Astrocyte (in vitro differentiated cells and primary cell): ENCODE data around the gene ASPHD2. TPM values are rescaled to one million over a fixed set of nuclear protein-coding genes. Genes with fewer than 3 reads are reported as not detected.

Experiments used
- DNase-seq: peaks from one replicate; pipeline ENCODE4 v3.0.0-alpha.2; 2010; ENCODE audit warnings: low read depth
- FAIRE-seq: peaks from 2 replicates; lab custom pipeline; 2011; peaks lifted over from hg19 to GRCh38; lab: Jason Lieb, UNC
- H2AFZ ChIP-seq: 2 replicates; pipeline ENCODE4 v1.6.0; 2012; ENCODE audit warnings: low read depth, low read length, inconsistent platforms
- H3K27ac ChIP-seq: 2 replicates; pipeline ENCODE4 v1.5.1; 2011; ENCODE audit warnings: low read depth, low read length, inconsistent platforms
- H3K27me3 ChIP-seq: 2 replicates; pipeline ENCODE4 v1.6.0; 2011; ENCODE audit warnings: low read length, inconsistent platforms; ENCODE audit not compliant: insufficient read depth
- H3K36me3 ChIP-seq: 2 replicates; pipeline ENCODE4 v1.5.1; 2011; ENCODE audit warnings: low read length, inconsistent platforms; ENCODE audit not compliant: insufficient read depth
- H3K4me1 ChIP-seq: 2 replicates; pipeline ENCODE4 v1.5.1; 2011; ENCODE audit warnings: low read length, inconsistent platforms; ENCODE audit not compliant: insufficient read depth
- H3K4me2 ChIP-seq: 2 replicates; pipeline ENCODE4 v1.6.0; 2012; ENCODE audit warnings: low read length, inconsistent platforms
- H3K4me3 ChIP-seq: 2 replicates; pipeline ENCODE4 v1.5.1; 2011; ENCODE audit warnings: low read depth, mild to moderate bottlenecking, low read length, inconsistent platforms; ENCODE audit not compliant: insufficient read depth
- H3K79me2 ChIP-seq: 2 replicates; pipeline ENCODE4 v1.6.0; 2012; ENCODE audit warnings: mild to moderate bottlenecking, low read length, inconsistent platforms; ENCODE audit not compliant: insufficient read depth
- H3K9ac ChIP-seq: 2 replicates; pipeline ENCODE4 v1.6.0; 2012; ENCODE audit warnings: mild to moderate bottlenecking, low read length, inconsistent platforms
- H3K9me3 ChIP-seq: 2 replicates; pipeline ENCODE4 v1.5.1; 2012; ENCODE audit warnings: low read depth, mild to moderate bottlenecking, low read length, inconsistent platforms; ENCODE audit not compliant: insufficient read depth
- H4K20me1 ChIP-seq: 2 replicates; pipeline ENCODE4 v1.6.0; 2012; ENCODE audit warnings: low read length, inconsistent platforms; ENCODE audit not compliant: insufficient read depth
- H3K27ac Mint-ChIP-seq: one replicate; pipeline ENCODE4 v1.8.0; 2021; ENCODE audit warnings: mild to moderate bottlenecking, mixed read lengths; ENCODE audit not compliant: unreplicated experiment
- H3K27me3 Mint-ChIP-seq: one replicate; pipeline ENCODE4 v1.8.0; 2021; ENCODE audit warnings: low read depth, mixed read lengths; ENCODE audit not compliant: unreplicated experiment
- H3K36me3 Mint-ChIP-seq: one replicate; pipeline ENCODE4 v1.8.0; 2021; ENCODE audit warnings: low read depth, mixed read lengths; ENCODE audit not compliant: unreplicated experiment
- H3K4me1 Mint-ChIP-seq: one replicate; pipeline ENCODE4 v1.8.0; 2021; ENCODE audit warnings: low read depth, mixed read lengths; ENCODE audit not compliant: unreplicated experiment
- H3K4me3 Mint-ChIP-seq: one replicate; pipeline ENCODE4 v1.8.0; 2021; ENCODE audit warnings: mild to moderate bottlenecking, moderate library complexity, mixed read lengths; ENCODE audit not compliant: unreplicated experiment
- H3K9me3 Mint-ChIP-seq: one replicate; pipeline ENCODE4 v1.8.0; 2021; ENCODE audit warnings: mild to moderate bottlenecking, mixed read lengths; ENCODE audit not compliant: unreplicated experiment
- EZH2 ChIP-seq: IDR thresholded peaks from 2 replicates; pipeline ENCODE4 v1.6.1; 2012; ENCODE audit warnings: mild to moderate bottlenecking, low read length, inconsistent platforms; ENCODE audit not compliant: insufficient read depth
- total RNA-seq: library from RNA; stranded (reverse); gene quantifications from 2 replicates; pipeline ENCODE4 v1.2.1, GENCODE V29; 2021
- TF ChIP-seq, protein P1 (sequence below): IDR thresholded peaks from 2 replicates; pipeline ENCODE4 v1.5.1; 2011; ENCODE audit warnings: low read depth, mild to moderate bottlenecking, inconsistent platforms, low read length, moderate library complexity; ENCODE audit not compliant: insufficient read depth

ASPHD2 gene
- total RNA-seq, 1 donor from 2014 or later: 11.7 TPM

DNA sequence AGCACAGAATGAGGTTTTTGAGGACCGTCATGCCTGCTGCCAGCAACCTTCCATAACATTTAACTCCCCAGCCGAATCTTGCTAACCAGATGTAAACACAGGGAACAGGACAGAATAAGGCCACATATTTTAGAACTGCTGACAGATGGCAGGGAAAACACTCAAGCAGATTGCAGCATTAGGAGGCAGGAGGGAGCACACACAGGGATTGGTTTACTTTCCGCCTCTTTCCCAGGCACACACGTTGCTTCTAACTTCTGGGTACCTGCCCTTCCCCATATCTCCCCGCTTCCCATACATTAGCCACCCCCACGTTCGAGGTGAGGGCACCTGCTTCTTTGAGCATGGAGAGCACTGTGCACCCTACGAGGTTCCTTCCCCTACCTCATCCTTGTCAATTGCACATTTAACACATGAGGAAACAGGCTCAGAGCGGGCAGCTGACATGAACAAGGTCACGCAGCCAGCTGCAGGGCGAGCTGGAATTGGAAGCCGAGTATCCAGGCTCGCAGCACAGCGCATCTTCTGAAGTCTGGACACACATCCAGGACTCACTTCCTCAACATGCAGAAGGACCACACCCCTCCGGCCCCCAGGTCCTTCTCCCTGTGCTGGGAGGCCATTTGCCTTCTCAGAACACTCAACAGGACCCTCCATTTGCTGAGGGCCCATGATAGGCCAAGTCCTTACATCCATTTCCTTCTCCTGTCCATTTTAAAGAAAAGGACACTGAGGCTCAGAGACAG, 18.7 kb downstream of the ASPHD2 start:
- Mint-ChIP-seq H3K36me3 (peaks cover 18% of the 10 kb centered on the region), H3K27ac (no peak overlapping the region), H3K4me3 (no peak overlapping the region), H3K9me3 (no peaks in the 10 kb centered on the region), H3K4me1 (no peaks in the 10 kb centered on the region), H3K27me3 (no peaks in the 10 kb centered on the region)
- no peaks in the 10 kb centered on the region for H4K20me1 ChIP-seq
- H3K9me3 ChIP-seq: no peaks in the 10 kb centered on the region
- no peaks in the 10 kb centered on the region for H3K4me1 ChIP-seq
- H2AFZ ChIP-seq: no peak overlapping the region
- no peak overlapping the region for H3K9ac ChIP-seq
- FAIRE-seq (no peak), DNase-seq (no peak)
- no peak overlapping the region for H3K27ac ChIP-seq
- TF ChIP-seq, protein P1, sequence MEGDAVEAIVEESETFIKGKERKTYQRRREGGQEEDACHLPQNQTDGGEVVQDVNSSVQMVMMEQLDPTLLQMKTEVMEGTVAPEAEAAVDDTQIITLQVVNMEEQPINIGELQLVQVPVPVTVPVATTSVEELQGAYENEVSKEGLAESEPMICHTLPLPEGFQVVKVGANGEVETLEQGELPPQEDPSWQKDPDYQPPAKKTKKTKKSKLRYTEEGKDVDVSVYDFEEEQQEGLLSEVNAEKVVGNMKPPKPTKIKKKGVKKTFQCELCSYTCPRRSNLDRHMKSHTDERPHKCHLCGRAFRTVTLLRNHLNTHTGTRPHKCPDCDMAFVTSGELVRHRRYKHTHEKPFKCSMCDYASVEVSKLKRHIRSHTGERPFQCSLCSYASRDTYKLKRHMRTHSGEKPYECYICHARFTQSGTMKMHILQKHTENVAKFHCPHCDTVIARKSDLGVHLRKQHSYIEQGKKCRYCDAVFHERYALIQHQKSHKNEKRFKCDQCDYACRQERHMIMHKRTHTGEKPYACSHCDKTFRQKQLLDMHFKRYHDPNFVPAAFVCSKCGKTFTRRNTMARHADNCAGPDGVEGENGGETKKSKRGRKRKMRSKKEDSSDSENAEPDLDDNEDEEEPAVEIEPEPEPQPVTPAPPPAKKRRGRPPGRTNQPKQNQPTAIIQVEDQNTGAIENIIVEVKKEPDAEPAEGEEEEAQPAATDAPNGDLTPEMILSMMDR: no peak
- TF ChIP-seq EZH2: no peak
- H3K79me2 ChIP-seq: no peaks in the 10 kb centered on the region
- H3K4me3 ChIP-seq: no peak overlapping the region
- no peak overlapping the region for H3K4me2 ChIP-seq
- no peaks in the 10 kb centered on the region for H3K36me3 ChIP-seq
- no peaks in the 10 kb centered on the region for H3K27me3 ChIP-seq

DNA sequence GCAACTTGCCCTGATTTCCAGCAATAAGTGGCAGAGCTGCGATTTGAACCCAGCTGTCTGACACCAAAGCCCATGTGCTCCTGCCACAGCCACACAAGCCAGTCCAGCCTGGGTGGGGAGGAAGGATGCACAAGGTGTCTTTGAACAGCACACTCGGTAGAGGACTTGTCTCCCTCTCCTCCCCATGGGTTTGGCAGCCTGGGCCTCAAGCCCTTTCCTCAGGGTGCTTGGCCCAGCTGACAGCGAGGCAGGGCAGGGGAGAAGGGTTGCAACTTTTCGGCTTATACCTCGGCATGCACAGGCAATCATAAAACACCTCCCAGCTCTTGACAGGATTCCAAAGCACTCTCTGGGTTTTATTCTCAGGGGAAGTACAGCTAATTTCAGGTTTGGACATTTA, 19.3 kb downstream of the ASPHD2 start:
- H3K79me2 ChIP-seq: no peaks in the 10 kb centered on the region
- H3K9me3 ChIP-seq: no peaks in the 10 kb centered on the region
- H3K9me3 Mint-ChIP-seq: no peaks in the 10 kb centered on the region
- H3K27ac Mint-ChIP-seq: no peak overlapping the region
- H3K27me3 ChIP-seq: no peaks in the 10 kb centered on the region
- H3K4me1 ChIP-seq: no peaks in the 10 kb centered on the region
- DNase-seq: no peak
- H3K4me3 ChIP-seq: no peak overlapping the region
- no peak overlapping the region for H3K27ac ChIP-seq
- H3K4me2 ChIP-seq: no peak overlapping the region
- H3K4me1 Mint-ChIP-seq: no peaks in the 10 kb centered on the region
- TF ChIP-seq, protein P1: no peak
- no peak for TF ChIP-seq EZH2
- H4K20me1 ChIP-seq: no peaks in the 10 kb centered on the region
- H3K36me3 Mint-ChIP-seq: peaks cover 18% of the 10 kb centered on the region
- H3K27me3 Mint-ChIP-seq: no peaks in the 10 kb centered on the region
- no peak overlapping the region for H3K4me3 Mint-ChIP-seq
- peaks cover 3% of the 10 kb centered on the region for H3K36me3 ChIP-seq
- H2AFZ ChIP-seq: no peak overlapping the region
- no peak for FAIRE-seq
- H3K9ac ChIP-seq: no peak overlapping the region

DNA sequence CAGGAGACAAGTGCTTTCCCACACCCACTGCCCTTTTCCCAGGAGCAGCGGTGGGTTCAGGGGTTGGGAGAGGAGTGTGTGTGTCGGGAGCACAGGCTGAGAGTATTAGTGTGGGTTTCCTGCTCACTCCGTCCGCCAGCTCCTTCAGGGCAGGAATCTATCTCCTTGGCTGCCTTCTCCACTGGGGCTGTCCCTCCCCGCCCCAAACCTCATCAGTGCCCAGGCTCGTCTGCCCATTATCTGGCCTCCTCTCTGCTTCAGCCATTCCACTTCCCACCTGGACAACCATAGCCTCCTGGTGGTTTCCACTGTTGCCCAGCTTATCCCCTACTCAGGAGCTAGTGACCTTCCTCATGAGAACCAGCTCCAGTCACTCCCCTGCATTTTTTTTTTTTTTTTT, 19.9 kb downstream of the ASPHD2 start:
- H3K4me3 Mint-ChIP-seq: peak overlapping the region; percentile 15
- H3K27me3 Mint-ChIP-seq: no peaks in the 10 kb centered on the region
- H3K27me3 ChIP-seq: no peaks in the 10 kb centered on the region
- no peaks in the 10 kb centered on the region for H3K9me3 ChIP-seq
- DNase-seq (no peak), FAIRE-seq (no peak)
- no peaks in the 10 kb centered on the region for H3K4me1 ChIP-seq
- no peak overlapping the region for H3K9ac ChIP-seq
- H2AFZ ChIP-seq: no peak overlapping the region
- TF ChIP-seq EZH2: no peak
- TF ChIP-seq, protein P1: no peak
- no peaks in the 10 kb centered on the region for H3K4me1 Mint-ChIP-seq
- no peak overlapping the region for H3K4me3 ChIP-seq
- no peaks in the 10 kb centered on the region for H3K9me3 Mint-ChIP-seq
- H4K20me1 ChIP-seq: peaks cover 2% of the 10 kb centered on the region
- peaks cover 4% of the 10 kb centered on the region for H3K36me3 ChIP-seq
- H3K27ac ChIP-seq: no peak overlapping the region
- peaks cover 21% of the 10 kb centered on the region for H3K36me3 Mint-ChIP-seq
- H3K79me2 ChIP-seq: no peaks in the 10 kb centered on the region
- no peak overlapping the region for H3K4me2 ChIP-seq
- no peak overlapping the region for H3K27ac Mint-ChIP-seq
